Bronchial epithelial cell (primary cell): Measurements from ENCODE around the gene CNGA3. TPM values are rescaled to one million over a fixed set of nuclear protein-coding genes. Genes with fewer than 3 reads are reported as not detected.
A peak's percentile ranks its signal among the peaks of the same experiment; 100 is the strongest.

Experiments
- DNase-seq: peaks from one replicate; pipeline ENCODE4 v3.0.0-alpha.2; 2010; ENCODE audit warnings: low read depth
- FAIRE-seq: peaks from 2 replicates; lab custom pipeline; 2011; peaks lifted over from hg19 to GRCh38; lab: Jason Lieb, UNC
- H3K27me3 ChIP-seq: 2 replicates; pipeline ENCODE4 v1.5.1; 2011; ENCODE audit warnings: low read length; ENCODE audit not compliant: control insufficient read depth, insufficient read depth
- H3K36me3 ChIP-seq: 2 replicates; pipeline ENCODE4 v1.5.1; 2011; ENCODE audit warnings: low read length; ENCODE audit not compliant: control insufficient read depth, insufficient read depth
- H3K4me3 ChIP-seq: 2 replicates; pipeline ENCODE4 v1.5.1; 2011; ENCODE audit warnings: mild to moderate bottlenecking, low read depth, low read length, control low read depth
- total RNA-seq: library from RNA; depleted of rRNA; stranded (reverse); fragments of >200 nt; gene quantifications from 2 replicates; pipeline ENCODE4 v1.2.1, GENCODE V29; 2014
- TF ChIP-seq, protein P1 (sequence below): IDR thresholded peaks from 2 replicates; pipeline ENCODE4 v1.5.1; 2011; ENCODE audit warnings: mild to moderate bottlenecking, moderate library complexity, low read length, control low read depth, inconsistent platforms; ENCODE audit not compliant: insufficient read depth, severe bottlenecking

Gene CNGA3
- total RNA-seq, 1 donor from 2014 or later: not detected

DNA sequence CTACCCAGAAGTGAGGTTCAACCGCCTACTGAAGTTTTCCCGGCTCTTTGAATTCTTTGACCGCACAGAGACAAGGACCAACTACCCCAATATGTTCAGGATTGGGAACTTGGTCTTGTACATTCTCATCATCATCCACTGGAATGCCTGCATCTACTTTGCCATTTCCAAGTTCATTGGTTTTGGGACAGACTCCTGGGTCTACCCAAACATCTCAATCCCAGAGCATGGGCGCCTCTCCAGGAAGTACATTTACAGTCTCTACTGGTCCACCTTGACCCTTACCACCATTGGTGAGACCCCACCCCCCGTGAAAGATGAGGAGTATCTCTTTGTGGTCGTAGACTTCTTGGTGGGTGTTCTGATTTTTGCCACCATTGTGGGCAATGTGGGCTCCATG lies 49.7 kb downstream of the CNGA3 start:
- peaks cover under 1% of the 10 kb centered on the region for H3K27me3 ChIP-seq
- no peak for FAIRE-seq

DNA sequence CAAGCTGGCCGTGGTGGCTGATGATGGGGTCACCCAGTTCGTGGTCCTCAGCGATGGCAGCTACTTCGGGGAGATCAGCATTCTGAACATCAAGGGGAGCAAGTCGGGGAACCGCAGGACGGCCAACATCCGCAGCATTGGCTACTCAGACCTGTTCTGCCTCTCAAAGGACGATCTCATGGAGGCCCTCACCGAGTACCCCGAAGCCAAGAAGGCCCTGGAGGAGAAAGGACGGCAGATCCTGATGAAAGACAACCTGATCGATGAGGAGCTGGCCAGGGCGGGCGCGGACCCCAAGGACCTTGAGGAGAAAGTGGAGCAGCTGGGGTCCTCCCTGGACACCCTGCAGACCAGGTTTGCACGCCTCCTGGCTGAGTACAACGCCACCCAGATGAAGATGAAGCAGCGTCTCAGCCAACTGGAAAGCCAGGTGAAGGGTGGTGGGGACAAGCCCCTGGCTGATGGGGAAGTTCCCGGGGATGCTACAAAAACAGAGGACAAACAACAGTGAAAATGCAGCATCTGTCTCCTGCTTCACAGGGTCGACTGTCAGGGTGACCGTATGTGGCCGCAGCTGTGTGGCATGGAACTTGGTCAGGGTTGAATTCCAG lies 50.6 kb downstream of the CNGA3 start:
- no peaks in the 10 kb centered on the region for H3K36me3 ChIP-seq
- TF ChIP-seq, protein P1, sequence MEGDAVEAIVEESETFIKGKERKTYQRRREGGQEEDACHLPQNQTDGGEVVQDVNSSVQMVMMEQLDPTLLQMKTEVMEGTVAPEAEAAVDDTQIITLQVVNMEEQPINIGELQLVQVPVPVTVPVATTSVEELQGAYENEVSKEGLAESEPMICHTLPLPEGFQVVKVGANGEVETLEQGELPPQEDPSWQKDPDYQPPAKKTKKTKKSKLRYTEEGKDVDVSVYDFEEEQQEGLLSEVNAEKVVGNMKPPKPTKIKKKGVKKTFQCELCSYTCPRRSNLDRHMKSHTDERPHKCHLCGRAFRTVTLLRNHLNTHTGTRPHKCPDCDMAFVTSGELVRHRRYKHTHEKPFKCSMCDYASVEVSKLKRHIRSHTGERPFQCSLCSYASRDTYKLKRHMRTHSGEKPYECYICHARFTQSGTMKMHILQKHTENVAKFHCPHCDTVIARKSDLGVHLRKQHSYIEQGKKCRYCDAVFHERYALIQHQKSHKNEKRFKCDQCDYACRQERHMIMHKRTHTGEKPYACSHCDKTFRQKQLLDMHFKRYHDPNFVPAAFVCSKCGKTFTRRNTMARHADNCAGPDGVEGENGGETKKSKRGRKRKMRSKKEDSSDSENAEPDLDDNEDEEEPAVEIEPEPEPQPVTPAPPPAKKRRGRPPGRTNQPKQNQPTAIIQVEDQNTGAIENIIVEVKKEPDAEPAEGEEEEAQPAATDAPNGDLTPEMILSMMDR: no peak
- FAIRE-seq: no peak

More for the DNA sequence above, 49.7 kb downstream of the CNGA3 start:
- TF ChIP-seq, protein P1: no peak
- H3K4me3 ChIP-seq: no peak overlapping the region
- no peak for DNase-seq
- H3K36me3 ChIP-seq: no peaks in the 10 kb centered on the region

DNA sequence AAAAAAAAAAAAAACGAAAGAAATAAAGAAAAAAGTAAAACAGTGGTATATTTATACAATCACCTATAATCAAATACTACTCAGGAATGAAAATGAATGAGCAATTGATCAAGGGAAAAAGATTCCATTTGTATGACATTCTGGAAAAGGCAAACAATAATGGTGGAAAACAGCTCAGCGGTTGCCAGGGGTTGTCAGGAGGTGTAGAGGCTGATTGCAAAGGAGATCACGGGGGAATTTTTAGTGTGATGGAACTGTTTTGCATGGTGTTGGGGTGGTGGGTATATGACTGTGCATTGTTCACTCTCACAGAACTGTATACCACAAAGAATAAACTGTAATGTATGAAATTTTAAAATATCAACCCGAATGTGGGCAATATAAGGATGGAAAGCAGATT lies 52.9 kb downstream of the CNGA3 start:
- DNase-seq (no peak), FAIRE-seq (no peak)
- no peaks in the 10 kb centered on the region for H3K36me3 ChIP-seq
- TF ChIP-seq, protein P1: no peak
- peaks cover 1% of the 10 kb centered on the region for H3K27me3 ChIP-seq
- H3K4me3 ChIP-seq: no peak overlapping the region

More for the DNA sequence above, 50.6 kb downstream of the CNGA3 start:
- H3K27me3 ChIP-seq: no peaks in the 10 kb centered on the region
- H3K4me3 ChIP-seq: no peak overlapping the region
- no peak for DNase-seq

DNA sequence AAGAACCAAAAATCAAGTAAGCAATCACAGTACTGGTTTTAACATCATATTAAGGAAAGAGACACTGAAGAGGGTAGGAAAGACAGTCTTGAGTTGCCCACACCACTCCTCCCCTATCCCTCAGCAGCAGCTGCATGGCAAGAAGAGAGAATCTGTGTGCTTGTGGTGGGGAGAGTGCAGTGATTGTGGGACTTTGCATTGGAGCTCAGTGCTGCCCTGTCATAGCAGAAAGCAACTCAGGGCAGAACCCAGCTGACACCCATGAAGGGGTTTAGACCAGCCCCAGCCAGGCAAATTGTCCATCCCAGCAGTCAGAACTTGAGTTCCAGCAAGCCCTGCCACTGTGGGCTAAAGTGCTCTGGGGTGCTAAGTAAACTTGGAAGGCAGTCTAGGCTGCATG lies 57.6 kb downstream of the CNGA3 start:
- Histone ChIP-seq H3K27me3 (peaks cover 1% of the 10 kb centered on the region), H3K4me3 (no peak overlapping the region), H3K36me3 (no peaks in the 10 kb centered on the region)
- peak; percentile 50 for FAIRE-seq
- no peak for DNase-seq
- TF ChIP-seq, protein P1: no peak

DNA sequence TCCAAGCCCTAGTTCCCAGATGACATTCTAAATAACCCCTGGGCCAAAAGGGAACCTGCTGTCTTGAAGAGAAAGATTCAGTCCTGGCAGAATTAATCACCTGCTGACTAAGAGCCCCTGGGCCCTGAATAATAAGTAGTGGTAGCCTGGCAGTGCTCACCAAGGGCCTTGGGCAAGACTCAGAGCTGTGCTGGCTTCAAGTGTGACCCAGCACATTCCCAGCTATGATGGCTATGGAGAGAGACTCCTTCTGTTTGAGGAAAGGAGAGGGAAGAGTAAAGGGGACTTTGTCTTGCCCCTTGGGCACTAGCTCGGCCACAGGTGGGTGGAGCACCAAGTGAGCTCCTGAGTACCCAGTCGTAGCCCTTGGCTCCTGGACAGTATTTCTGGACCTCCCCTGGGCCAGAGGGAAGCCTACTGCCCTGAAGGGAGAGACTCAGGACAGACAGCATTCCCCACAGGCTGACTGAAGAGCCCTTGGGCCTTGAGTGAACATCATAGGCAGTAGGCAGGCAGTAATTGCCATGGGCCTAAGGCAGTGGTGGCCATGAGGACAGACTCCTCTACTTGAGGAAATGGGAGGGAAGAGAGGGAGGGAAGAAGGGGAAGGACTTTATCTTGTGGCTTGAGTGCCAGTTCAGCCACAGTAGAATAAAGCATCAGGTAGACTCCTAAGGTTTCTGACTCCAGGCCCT lies 58.4 kb downstream of the CNGA3 start:
- Histone ChIP-seq H3K36me3 (no peaks in the 10 kb centered on the region), H3K4me3 (no peak overlapping the region), H3K27me3 (peaks cover 1% of the 10 kb centered on the region)
- no peak for FAIRE-seq
- TF ChIP-seq, protein P1: no peak
- DNase-seq: peak; percentile 60
